Myocyte (in vitro differentiated cells): Measurements from ENCODE around the gene PERP. TPM values are rescaled to one million over a fixed set of nuclear protein-coding genes. Genes with fewer than 3 reads are reported as not detected.

ENCODE experiments used
- DNase-seq: peaks from one replicate; pipeline ENCODE4 v3.0.0-alpha.2; 2012; ENCODE audit warnings: low read depth
- total RNA-seq: library from RNA; depleted of rRNA; stranded (reverse); fragments of >200 nt; gene quantifications from 2 replicates; pipeline ENCODE4 v1.2.3, GENCODE V29; 2014

Gene PERP
- total RNA-seq, 1 donor from 2014 or later: 0.70 TPM

DNA sequence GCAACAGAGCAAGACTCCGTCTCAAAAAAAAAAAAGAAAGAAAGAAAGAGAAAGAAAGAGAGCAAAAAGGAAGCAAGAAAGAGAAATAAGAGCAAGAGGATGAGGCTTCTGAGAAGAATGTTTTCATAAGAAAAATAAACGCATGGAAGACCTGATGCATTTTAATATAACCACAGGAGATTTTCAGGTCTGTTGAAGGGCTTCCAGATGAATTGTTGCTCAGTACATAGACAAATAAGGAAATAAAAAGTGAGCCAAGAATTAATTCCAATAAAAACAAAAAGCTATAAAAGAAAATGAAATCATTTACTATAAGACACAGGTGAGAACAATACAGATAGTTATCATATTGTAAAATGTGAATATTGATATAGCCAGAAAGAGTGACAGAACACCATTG is 43.5 kb downstream of the PERP start:
- no peak for DNase-seq

DNA sequence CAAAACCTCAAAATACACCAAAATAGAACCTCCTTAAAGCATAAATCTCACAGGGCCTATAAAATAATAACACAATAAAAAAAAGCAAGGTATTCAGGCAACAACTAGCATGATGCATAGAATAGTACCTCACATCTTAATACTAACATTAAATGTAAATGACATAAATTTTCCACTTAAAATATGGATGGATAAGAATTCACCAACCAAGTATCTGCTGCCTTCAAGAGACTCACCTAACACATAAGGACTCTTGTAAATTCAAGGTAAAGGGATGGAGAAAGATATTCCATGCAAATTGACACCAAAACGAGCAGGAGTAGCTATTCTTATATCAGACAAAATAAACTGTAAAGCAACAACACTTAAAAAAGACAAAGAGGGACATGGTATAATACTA is 52.2 kb downstream of the PERP start:
- no peak for DNase-seq

DNA sequence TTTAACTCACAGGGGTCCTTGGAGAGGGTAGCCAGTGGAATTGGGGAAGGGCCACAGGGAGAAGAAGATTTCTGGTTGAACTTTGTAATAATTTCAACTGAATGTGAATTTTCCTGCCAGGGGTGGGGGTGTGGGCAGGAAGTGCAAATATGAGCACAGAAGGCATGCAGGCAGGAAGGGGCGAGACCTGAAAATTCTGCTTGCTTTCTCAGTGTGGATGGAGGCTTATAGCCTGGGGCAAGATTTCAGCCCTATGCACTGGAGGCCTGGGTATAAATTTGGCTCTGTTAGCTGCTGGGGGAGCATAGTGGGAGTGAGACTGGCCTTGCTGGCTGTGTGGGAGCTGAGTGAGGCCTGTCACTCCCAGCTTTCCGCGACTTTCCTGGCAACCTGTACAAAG is 54.4 kb downstream of the PERP start:
- no peak for DNase-seq

DNA sequence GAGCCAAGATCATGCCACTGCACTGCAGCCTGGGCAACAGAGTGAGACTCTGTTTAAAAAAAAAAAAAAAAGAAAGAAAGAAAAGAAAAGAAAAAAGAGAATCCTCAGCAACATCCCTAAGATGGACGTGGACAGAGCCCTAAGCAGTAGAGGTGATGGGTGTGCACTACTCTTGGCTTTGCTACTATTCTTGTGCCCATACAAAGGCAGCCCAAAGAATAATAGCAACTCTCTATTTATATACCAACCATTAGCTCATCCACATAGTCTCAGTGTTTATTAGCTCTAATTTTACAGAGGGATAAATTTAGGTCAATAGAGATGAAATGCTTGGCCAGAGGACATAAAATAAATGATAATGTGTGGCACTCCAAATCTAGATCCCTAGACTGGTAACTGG is 62.2 kb downstream of the PERP start:
- DNase-seq: no peak

GRCh38 chr6:138044458-138044857 is 62.8 kb downstream of the PERP start:
- no peak for DNase-seq

Other genes with a start within 250 kb of the PERP start
- 6.8 and 7.8 TPM in 2 replicates for gene TNFAIP3, start 240.2 kb downstream of the PERP start, total RNA-seq
- 0.03 and 0.05 TPM in 2 replicates for gene ARFGEF3, start 54.5 kb upstream of the PERP start, total RNA-seq
- gene PBOV1, start 111.1 kb upstream of the PERP start, total RNA-seq: not detected in 2 replicates